ENCODE measurements around the gene RIPK1.
"Not testable (repeated sequence)": the region's sequence is repeated elsewhere in the genome, so short reads cannot be mapped to it uniquely, and the experiment has no call there.

DNA sequence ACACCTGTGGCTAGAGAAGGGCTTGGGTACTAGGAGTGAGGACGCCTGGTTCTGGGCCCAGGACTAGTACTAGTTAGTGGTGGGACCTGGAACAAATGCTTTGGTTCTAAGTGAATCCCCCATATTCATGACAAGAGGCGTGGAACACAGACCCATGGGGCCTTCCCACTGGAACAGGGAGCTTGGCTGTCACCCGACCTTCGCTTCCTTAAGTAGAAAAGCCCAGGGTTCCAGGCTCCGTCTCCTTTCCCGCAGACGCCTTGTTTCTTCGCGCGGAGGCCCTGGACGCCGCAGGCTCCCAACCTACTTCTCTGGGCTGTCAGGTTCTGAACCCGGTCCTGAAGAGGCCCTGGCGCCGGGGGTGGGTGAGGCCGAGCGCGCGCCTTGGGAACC, 5.0 kb upstream of the RIPK1 start:
- not testable (repeated sequence) for TF ChIP-seq JUND (IDR thresholded peaks at IDR 0.05); ELF1 (IDR thresholded peaks at IDR 0.05; ENCODE audit: borderline replicate concordance, low read depth); POLR2A (IDR thresholded peaks at IDR 0.05; ENCODE audit: borderline replicate concordance, extremely low read depth, insufficient read depth, insufficient read length); EZH2 (IDR thresholded peaks at IDR 0.05); POLR2AphosphoS5 (IDR thresholded peaks at IDR 0.05; ENCODE audit: low read depth, low read length); YY1 (IDR thresholded peaks at IDR 0.05; ENCODE audit: extremely low read depth, insufficient replicate concordance, low read depth, low read length); RAD21 (IDR thresholded peaks at IDR 0.05; ENCODE audit: low read depth); SIN3A (IDR thresholded peaks at IDR 0.05; ENCODE audit: low read depth); ZFX (IDR thresholded peaks at IDR 0.05); EZH2phosphoT487 (IDR thresholded peaks at IDR 0.05; ENCODE audit: borderline replicate concordance)
- TF ChIP-seq, protein P1, sequence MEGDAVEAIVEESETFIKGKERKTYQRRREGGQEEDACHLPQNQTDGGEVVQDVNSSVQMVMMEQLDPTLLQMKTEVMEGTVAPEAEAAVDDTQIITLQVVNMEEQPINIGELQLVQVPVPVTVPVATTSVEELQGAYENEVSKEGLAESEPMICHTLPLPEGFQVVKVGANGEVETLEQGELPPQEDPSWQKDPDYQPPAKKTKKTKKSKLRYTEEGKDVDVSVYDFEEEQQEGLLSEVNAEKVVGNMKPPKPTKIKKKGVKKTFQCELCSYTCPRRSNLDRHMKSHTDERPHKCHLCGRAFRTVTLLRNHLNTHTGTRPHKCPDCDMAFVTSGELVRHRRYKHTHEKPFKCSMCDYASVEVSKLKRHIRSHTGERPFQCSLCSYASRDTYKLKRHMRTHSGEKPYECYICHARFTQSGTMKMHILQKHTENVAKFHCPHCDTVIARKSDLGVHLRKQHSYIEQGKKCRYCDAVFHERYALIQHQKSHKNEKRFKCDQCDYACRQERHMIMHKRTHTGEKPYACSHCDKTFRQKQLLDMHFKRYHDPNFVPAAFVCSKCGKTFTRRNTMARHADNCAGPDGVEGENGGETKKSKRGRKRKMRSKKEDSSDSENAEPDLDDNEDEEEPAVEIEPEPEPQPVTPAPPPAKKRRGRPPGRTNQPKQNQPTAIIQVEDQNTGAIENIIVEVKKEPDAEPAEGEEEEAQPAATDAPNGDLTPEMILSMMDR (IDR thresholded peaks at IDR 0.05 in 2 of 3, conservative IDR thresholded peaks at IDR 0.05 in 1 of 3; ENCODE audit: borderline replicate concordance in 1 of 3, insufficient read depth in 1 of 3, low read depth in 2 of 3, low read length in 2 of 3): not testable (repeated sequence)
- TF ChIP-seq, protein P2, sequence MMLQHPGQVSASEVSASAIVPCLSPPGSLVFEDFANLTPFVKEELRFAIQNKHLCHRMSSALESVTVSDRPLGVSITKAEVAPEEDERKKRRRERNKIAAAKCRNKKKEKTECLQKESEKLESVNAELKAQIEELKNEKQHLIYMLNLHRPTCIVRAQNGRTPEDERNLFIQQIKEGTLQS (IDR thresholded peaks at IDR 0.05): not testable (repeated sequence)
- TF ChIP-seq, protein P3, sequence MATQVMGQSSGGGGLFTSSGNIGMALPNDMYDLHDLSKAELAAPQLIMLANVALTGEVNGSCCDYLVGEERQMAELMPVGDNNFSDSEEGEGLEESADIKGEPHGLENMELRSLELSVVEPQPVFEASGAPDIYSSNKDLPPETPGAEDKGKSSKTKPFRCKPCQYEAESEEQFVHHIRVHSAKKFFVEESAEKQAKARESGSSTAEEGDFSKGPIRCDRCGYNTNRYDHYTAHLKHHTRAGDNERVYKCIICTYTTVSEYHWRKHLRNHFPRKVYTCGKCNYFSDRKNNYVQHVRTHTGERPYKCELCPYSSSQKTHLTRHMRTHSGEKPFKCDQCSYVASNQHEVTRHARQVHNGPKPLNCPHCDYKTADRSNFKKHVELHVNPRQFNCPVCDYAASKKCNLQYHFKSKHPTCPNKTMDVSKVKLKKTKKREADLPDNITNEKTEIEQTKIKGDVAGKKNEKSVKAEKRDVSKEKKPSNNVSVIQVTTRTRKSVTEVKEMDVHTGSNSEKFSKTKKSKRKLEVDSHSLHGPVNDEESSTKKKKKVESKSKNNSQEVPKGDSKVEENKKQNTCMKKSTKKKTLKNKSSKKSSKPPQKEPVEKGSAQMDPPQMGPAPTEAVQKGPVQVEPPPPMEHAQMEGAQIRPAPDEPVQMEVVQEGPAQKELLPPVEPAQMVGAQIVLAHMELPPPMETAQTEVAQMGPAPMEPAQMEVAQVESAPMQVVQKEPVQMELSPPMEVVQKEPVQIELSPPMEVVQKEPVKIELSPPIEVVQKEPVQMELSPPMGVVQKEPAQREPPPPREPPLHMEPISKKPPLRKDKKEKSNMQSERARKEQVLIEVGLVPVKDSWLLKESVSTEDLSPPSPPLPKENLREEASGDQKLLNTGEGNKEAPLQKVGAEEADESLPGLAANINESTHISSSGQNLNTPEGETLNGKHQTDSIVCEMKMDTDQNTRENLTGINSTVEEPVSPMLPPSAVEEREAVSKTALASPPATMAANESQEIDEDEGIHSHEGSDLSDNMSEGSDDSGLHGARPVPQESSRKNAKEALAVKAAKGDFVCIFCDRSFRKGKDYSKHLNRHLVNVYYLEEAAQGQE (IDR thresholded peaks at IDR 0.05; ENCODE audit: low read depth): not testable (repeated sequence)

All from HCT116 (cell line).